Fibroblast of gingiva (primary cell): ENCODE data around the gene MT4.
A peak's percentile ranks its signal among the peaks of the same experiment; 100 is the strongest.

ENCODE experiments used
- DNase-seq: peaks from one replicate; pipeline ENCODE4 v3.0.0-alpha.2; 2011; ENCODE audit warnings: low read depth

The MT4 gene

DNA sequence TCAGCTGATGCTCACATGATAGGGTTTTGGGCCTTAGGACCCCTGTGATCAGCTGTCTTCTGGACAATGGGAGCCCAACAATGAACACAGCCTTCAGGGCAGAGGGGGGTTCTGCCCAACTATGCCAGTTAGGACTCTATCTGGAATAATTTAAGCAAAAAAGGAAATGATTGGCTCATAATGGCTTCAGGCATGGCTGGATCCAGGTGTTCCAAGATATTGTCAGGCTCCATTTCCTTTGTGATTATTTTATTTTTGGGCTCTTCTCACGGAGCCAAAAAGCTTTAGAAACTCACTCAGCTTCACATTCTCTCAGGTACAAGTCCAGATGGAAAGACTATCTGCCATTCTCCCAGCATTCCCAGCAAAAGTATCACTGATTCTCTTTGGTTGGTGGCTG, 40.6 kb downstream of the MT4 start:
- DNase-seq, result no peak

DNA sequence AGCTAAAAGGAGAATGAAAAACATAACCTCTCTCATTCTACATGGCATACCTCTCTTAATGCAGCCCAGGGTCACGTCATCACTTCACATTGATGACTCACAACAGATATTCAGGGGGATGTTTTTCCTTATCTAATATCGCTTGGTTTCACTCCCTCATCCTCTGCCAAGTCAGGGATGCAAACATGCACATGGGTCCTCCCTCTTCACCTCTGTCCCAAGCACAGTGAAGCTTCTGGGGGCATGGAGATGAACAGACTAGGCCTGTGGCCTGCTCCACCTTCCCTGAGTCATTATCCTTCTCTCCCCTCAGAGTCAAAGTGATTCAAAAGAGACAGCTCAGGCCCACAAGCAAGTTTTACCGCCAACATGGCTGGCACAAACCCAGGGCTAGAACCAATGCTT, 41.2 kb downstream of the MT4 start:
- DNase-seq, result no peak

DNA sequence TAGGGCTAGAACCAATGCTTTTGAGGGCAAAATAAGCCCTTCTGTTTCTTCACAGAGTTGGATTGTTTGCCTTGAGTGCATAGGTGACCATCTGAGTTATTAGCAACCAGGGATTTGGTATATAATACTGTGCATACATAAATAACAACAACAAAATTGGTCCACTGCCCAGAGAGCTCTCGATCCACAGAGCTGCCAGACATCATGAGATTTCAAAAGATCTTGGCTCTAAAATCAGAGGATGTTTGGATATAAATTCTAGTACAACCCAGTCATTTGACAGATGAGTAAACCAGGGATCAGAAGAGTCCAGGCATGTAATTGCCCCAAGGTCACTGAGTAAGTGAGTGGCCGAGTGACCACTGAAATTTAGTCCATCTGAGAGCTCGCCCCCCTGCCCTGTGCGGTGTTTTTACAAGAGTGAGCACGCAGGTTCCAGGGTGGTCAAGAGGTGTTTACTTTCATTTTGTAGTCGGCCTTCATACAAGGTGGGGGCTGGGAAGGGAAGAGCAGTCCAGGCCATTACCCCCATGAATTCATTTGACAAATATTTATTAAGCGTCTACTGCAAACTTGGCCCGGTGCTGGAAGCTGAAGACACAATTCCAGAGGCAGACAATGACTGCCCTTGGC, 41.7 kb downstream of the MT4 start:
- DNase-seq, result peak; percentile 98

DNA sequence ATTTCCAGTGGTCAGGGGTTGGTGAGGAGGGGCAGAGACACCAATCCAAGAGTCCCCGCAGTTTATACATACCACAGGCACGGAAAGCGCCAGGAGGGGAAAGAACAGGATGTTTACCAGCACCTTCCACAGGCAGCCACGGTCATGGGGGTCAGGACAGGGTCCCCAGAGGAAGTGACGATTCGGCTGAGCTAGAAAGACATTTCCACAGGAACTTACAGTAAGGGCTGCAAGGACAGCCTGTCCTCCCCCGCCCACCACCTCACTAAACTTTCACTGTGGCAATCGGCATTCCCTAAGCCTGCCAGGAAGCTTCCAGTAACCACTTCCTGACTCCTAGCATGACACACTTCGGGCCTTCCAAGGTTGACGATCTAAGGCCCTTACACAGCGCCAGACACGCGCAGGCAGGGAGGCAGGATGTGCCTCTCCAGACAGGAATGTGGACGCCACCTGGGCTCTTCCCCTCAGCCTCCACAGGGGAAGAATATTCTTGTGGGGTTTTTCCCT, 42.3 kb downstream of the MT4 start:
- DNase-seq, result peak; percentile 100

DNA sequence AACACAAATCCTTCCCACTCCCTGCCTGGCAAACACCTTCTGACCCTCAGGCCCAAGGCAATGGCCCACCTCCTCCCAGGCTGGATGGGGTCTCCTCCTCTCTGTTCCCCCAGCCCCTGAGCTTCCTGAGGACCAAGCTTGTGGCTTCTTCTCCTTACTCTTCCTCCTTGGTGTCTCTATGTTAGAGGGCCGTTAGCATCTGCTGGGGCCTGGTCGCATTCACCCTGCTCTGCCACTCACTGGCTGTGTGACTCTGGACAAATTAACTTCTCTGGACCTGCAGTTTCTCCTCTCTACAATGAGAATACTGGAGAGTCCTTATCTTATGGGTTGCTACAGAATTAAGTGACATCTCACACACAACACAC, 42.8 kb downstream of the MT4 start:
- DNase-seq, result no peak

DNA sequence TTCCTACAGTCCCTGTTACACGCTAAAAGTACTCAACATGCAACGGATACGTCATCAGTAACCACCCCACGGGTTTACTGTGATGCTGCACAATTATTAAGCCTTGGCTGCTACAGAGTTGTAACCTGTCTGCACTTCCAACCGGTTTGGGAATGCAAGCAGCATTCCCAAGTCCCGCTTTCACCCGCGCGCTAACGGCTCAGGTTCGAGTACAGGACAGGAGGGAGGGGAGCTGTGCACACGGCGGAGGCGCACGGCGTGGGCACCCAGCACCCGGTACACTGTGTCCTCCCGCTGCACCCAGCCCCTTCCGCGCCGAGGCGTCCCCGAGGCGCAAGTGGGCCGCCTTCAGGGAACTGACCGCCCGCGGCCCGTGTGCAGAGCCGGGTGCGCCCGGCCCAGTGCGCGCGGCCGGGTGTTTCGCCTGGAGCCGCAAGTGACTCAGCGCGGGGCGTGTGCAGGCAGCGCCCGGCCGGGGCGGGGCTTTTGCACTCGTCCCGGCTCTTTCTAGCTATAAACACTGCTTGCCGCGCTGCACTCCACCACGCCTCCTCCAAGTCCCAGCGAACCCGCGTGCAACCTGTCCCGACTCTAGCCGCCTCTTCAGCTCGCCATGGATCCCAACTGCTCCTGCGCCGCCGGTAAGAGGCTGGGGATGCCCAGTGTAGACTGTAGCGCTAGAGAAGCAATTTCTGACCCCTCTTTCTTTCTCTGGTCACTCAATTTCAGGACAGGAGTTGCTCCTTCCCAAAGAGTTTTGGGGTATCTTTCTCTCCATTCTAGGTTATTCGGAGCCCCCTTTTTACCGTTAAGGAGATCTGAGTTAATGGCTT, 43.4 kb downstream of the MT4 start, which contains the start of gene MT2A:
MT2A (plus strand) TSS at position 542 of the 833 bp plus-strand sequence; CDS start at position 614, 72 bp downstream.
- DNase-seq, result peak; percentile 97

DNA sequence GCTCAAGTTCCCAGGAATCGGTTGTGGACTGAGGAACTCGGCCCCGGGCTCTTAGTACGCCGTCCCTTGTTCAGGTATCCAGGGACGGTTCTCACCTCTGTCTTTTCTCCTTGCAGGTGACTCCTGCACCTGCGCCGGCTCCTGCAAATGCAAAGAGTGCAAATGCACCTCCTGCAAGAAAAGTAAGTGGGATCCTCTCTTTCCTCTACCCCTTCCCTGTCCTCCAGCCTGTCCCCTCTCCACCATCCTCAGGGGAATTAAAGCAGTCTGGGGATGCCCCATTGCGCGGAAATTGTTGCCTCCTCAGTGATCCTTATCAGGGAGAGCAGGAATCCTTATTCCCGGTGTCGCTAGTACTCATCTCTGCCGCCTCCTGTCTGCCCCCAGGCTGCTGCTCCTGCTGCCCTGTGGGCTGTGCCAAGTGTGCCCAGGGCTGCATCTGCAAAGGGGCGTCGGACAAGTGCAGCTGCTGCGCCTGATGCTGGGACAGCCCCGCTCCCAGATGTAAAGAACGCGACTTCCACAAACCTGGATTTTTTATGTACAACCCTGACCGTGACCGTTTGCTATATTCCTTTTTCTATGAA, 44.1 kb downstream of the MT4 start:
- peak; percentile 18 for DNase-seq

DNA sequence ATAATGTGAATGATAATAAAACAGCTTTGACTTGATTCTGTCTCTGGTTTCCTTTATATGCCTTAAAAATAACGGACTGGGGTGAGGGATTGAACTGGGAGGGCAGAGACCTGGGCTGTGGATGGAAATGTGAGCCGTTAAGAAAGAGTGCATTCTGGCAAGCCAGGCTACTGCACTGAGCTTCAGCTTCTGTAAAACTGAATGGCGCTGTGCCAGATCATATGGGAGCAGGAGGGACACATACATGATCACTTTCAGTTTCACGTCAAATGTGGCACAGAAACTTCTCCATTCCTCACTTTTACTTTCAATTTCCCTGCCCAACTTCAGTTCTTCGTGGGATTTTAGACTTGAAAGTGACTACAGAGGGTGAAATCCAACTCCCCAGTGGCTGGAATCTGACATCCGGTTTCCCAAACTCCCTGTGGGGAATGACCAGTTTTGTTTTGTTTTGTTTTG, 44.6 kb downstream of the MT4 start:
- peak; percentile 85 for DNase-seq

DNA sequence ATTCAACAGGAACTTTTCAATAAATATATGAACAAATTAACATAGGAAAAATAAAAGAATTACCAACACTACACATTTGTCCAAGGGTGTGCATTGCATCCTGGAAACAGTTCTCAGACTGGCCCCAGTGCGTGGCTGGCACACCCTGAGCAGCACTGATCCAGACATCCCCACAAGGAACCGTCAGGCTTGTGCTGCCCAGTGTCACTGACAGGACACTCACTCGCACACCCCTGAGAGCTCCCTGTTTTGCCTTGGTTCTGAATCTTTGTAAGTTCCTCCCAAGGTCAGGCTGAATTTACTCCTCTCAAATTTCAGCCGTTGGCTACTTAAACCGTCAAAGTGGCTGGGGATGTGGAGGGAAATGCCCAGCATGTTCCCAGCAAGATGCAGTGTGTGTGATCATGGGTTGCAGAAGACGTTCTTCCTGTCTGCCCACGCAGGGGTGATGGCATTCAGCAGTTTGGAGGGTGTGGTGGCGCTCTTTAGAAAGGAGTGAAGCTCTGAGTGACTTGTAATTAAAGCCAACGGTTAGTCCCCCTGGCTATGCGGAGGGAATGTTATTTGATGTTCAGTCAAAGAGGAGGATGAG, 45.2 kb downstream of the MT4 start:
- peak; percentile 95 for DNase-seq

DNA sequence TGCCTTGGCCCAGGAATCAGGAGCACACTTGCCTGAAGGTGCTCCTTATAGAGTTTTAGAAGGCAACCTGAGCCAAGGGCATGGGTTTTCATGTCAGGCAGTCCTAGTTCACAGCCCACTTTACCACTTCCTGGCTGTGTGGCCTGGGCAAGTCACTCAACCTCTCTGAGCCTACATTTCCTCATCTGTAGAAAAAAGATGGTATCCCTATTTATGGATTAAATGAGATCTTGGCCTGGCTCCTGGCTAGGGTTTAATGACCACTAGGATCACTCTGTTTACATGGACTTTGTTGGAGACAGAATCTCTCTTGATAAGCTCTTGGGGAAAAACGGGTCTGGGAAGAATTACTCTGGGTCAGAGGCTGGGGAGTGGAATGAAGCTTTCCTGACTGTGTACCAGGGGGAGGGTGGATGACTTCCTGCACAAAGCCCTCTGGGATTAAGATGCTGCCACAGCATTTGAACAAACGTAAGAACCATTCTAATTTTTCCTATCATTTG, 45.8 kb downstream of the MT4 start:
- peak; percentile 81 for DNase-seq

DNA sequence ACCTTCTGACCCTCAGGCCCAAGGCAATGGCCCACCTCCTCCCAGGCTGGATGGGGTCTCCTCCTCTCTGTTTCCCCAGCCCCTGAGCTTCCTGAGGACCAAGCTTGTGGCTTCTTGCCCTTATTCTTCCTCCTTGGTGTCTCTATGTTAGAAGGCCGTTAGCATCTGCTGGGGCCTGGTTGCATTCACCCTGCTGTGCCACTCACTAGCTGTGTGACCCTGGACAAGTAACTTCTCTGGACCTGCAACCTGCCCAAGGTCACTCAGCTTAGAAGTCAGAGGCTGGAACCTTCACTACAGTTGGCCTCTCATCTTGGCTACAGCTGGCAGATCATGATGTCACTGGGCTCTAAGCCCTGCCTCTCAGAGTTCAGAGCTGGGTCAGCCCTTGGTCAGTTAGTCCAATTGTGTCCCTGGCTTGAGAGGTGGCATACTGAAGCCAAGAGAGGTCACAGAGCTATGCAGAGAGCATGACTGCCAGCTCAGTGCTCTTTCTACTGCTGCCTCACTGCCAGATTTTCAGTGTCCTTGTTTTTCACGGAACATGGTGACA, 46.5 kb downstream of the MT4 start:
- DNase-seq, result peak; percentile 82

DNA sequence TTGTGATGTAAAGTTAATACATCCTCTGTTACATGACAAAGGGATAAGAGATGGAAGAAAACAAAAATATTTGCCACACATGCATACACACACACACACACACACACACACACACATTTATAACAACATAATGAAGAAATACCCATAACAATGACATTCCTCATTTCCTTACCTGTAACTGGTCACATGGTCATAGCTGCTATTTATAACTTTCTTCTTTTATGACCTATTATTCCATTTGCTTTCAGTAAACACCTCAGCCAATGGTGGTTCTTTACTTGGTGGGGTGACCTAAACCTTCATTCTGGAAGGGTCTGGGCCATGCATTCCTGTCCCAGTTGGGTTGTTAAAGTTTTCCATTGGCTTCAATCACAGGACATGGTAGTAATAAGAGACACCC, 48.8 kb downstream of the MT4 start:
- no peak for DNase-seq

DNA sequence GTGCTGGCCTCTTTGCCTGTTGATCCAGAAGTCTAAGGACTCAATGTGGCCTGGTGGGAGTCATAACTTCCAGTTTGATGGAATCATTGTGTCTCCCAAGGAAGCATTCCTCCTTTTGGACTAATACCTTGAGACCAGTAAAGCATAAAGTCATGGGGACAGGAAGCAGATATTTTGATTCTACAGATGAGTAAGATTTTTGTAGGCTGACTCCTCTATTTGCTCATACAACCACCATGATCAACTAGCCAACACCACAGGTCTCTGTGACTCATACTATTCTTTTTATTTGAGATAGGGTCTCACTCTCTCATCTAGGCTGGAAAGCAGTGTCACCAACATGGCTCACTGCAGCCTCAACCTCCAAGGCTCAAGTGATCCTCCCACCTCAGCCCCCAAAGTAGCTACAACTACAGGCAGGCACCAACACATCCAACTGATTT, 49.7 kb downstream of the MT4 start:
- no peak for DNase-seq

DNA sequence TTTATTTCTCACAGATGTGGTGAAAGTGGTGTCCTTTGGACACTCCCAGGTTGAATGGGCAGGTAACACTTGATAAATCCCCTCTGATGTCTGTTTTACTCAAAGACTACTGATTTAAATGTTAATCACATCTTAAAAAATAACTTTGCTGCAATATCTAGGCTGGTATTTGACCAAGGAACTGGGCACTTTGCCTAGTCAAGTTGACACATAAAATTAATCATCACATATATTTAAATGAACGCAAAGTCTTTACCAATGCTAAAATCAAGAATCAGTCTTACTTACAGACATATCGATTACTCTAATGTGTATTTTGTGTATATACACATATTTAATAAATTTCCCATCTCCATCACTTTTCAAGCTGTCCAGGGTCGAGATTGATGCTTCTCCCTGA, 50.5 kb downstream of the MT4 start:
- DNase-seq, result peak; percentile 54

DNA sequence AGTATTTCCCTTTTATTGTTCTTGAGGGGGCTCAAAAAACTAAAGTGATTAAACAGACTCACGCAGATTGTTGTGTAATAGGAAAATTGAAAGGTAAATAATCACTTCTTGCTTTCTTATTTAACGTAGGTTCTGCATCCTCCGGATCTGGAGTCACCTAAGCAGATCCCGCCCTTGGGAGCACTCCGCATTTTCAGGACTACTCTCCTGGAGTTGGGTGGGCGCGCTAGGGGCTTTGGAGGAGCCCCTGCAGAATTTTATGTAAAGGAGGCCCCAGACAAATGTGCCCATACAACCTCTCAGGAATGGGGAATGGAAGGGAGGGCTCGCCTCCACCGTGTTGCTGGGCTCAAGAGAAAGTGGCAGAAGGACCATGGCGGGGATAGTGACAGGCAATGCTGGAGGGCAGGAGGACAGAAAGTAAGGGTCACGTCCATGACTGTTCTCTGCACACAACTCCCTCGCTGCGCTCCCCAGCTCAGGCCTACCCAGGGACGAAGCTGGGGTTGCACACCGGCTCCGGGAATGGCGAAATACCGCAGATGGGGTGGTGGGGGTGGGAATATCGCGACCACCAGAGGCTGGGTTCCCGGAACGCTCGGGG, 51.8 kb downstream of the MT4 start:
- DNase-seq, result no peak

DNA sequence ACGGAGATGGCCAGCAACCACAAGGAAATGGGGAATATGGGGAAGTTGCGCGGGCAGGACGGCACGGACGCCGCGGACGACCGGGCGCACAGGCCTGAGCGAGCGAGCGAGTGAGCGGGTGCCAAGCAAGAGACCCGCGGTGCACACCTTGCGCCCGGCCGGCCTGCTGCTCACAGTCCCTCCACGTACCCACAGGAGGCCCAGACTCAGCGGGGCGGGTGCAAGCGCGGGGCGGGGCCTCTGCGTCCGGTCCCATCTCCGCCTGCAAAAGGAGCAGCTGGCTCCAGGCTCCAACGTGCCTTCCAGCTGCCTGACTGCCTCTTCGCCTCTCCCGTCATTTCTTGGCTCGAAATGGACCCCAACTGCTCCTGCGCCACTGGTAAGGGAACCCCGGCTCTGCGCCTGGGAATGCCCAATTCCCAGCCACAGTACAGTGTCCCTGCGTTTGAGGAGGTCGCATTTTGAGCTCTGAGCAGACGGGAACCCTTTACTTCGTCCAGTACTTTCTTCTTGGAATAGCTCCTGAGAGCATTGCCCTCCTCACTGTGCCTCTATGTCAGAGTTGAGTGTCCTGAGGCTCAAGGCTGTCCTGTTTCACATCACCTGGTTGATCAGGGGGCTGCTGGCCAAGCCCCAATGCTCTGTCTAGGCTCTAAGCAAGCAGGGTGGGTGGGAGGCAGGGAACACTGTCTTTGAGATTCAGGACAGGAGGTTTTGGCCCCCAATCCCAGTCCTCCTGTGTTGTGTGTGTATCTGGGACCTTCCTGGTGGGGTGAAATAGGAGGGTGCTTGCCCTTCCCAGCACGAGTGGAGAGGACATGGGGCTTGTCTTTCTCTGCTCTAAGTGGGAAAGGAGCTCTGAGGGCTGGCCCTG, 52.6 kb downstream of the MT4 start:
- DNase-seq, result peak; percentile 82

DNA sequence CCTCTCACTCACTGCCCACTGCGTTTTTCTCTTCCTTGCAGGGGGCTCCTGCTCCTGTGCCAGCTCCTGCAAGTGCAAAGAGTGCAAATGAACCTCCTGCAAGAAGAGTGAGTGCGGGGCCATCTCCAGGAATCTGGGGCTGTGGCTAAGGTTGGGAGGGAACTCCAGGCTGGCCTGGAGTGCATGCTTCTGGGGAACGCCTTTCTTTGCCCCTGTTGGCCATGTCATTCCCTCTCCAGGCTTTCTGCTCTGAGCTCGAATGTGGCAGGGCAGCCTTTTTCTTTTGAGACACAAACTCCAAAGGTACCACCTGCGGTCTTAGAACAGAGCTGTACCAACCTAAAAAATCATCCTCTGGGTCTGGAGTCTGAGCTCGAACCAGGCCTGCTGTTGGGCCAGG, 53.3 kb downstream of the MT4 start:
- no peak for DNase-seq
